HG02870 (cell line): ENCODE measurements around the gene CMBL.
"Not testable (repeated sequence)": the region's sequence is repeated elsewhere in the genome, so short reads cannot be mapped to it uniquely, and the experiment has no call there.

Source experiments
- ATAC-seq: cut with Tn5 transposase; IDR thresholded peaks from one replicate; pipeline ENCODE4 v1.9.1; 2021; ENCODE audit warnings: mild to moderate bottlenecking, moderate library complexity; ENCODE audit not compliant: unreplicated experiment

CMBL gene

DNA sequence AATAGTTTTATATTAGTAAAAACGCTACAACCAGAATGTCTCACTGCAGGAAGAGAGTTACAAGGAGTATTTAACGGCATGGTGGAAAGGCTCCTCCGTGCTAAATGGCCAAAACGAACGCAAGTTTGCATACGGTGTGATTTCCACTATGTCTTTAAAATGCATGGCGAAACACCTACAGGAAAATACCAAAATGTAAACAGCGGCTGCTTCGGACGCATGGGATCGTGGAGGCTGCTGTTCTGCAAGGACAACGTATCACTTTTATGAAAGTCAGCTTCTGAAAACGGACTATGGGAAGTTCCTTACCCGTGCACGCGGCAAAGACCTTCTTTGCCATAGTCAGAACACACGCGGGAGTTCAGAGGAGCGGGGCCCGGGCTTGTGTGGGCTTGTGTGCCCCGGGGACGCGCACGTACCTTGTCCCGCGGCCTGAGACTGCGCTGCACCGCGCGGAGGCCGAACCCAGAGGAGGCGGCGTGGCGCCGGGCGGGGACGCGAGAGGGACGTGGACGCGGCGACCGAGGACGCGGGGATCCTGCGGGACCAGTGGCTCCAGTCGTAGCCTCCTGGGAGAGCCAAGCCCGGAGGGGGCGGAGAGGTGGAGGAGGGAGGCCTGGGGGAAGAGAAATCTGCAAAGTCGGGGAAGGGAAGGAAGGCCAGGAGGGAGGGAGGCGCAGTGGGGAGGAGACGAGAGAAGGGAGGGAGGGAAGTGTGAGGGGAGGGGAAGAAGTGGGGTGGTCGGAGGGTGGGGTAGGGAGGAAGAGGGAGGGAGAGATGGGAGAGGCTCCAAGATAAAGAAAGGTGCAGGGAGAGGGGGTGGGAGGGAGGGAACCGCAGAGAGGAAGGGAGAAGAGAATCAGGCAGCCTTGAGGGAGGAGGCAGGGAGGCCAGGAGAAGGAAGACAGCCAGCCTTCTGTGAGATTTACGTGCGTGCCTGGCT lies at the start of gene CMBL:
TSS of gene CMBL (minus strand) at position 697 of the 943 bp plus-strand sequence. CDS start 17,140 bp downstream, outside the sequence.
- peak; percentile 61 for ATAC-seq

DNA sequence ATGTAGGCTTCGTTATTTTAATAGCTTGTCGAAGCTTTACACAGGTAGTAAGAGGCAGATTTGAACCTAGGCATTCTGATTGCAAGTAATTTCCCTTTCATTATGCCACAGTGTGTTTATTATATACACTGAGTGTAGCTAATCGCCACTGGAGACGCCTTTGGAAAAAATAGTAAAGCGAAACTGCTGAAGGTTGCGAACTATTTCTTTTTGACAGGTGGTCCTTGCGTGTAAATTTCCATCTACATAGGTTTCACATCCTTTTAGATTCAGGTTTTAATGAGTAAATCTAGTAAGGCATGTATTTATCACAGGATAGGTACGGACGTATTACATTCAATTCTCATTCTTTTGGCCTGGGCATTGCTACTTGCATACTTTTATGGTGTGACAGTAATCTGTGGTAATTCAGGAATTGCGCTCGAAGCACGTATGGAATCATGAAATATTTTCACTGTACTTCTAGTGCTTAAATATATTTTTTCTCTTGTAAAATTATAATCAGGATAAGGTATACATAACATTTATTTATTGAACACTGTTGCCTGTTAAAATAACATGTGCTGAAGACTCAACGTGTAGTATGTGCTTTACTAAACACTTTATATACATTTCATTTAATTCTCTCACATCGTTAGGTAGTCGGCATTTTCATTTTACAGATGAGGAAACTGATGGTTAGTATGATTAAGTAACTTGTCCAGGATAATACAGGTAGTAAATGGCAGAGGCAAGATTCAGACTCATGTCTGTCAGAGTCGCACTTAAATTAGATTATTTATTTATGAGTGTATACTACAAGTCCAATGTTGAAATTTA lies 47.6 kb upstream of the CMBL start:
- peak; percentile 19 for ATAC-seq

DNA sequence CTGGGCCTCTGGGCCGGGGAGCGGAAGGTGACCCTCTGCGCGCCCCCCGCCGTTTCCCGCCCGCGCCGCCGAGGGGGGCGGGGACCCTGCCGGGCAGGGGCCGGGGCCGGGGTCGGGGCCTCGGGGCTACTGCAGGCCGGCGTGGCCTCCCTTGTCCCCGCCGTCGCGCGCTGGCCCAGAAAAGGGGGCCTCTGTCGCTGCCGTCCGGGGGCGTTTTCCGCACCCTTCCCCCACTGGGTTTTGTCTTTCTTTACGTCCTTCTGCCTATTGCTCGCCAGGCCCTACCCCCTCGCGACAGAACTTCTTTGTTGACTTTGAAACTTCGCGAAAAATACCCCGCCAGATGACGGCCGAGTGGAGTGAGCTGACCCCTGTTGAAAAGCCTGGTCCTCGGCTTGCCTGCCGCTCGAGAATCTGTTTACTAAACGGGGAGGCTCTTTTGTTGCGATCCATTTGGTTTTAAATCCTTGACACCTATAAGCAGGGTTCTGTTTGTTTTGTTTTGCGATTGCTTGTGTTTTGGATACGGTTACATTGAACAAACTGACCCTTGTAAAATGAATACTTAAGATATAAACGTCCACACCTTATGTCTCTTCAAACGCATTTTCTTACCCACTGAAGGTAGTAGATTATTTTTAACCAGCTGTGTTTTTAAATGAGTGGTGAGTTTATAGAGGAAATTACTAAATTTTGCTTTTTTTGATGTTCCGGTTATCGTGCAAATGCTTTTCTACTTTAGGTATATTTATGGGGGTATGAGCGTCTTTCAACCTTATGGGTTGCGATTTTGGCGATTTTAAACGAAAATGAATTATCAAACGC lies 46.6 kb upstream of the CMBL start:
- peak; percentile 11 for ATAC-seq

DNA sequence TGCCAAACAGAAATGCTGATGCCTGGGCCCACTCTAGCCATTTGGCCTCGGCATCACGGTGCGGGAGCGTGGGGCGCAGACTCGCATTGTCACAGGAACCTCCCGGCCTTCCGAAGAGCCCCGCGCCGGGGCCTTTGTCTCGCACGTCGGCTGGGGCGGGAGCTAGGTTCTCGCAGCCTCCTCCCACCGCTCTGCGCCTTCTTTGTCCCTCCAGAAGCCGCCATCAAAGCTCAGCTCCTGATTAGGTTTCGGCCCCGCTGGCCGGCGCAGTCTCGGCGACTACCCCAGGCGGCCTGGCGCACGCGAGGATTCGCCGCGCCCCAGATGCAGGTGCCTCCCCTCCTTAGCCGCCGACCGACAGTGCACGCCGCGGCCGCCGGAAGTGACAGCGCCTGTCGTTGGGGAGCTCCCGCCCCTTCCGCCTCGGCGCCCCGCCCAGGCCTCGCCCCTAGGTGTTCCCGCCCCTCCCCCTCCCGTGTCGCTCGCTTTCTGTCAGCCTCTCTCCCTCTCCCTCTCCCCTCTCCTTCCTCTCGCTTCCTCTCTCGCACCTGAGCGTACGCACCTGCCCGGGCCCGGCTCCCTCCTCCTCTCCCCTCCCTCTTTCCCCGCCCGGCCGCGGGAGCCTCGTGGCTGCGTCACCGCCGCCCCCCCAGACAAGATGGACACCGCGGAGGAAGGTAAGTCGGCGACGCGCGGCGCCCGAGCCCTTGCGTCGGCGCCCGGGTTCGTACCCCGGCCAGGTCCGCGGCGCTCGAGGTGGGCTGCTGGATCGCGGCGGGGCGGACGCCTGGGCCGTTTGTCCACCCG lies 45.7 kb upstream of the CMBL start, which contains the start of gene MARCHF6:
TSS of gene MARCHF6 (plus strand) at position 455 of the 807 bp plus-strand sequence. CDS start at position 659, 204 bp downstream.
- ATAC-seq: peak; percentile 84

DNA sequence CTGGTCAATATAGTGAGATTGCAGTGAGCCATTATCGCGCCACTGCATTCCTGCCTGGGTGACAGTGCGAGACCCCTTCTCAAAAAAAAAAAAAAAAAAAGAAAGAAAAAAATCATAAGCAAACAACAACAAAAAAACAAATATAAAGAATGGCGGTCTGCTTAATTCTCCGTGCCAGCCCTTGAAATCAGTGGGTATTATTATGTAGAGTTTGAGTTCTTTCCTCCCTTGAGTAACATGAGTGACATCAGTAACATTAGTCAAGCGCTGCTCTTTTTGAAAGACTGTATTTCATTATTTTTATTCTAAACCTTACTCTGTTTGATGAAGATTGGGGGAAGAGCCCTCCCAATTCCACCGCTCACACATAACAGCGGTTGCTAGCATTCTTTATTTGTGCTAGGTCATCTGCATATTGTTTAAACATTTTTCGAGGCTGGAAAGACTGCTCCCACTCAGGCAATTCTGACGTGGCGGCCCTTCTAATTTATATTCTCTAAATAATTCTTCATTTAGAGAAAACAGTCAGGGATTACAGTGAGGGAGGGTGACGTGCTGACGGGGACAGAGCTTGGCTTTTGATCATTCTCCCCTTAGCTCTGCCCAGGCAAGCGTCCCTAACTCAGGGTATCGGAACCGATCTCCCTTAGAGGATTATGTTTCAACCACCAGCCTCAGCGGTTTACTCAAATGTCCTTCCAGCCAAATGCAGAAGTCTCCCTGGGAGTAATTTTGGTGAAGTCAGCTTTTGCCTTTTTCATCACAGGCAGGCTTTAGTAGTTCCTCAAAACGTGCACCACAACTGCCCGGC lies 44.9 kb upstream of the CMBL start:
- peak; percentile 22 for ATAC-seq

DNA sequence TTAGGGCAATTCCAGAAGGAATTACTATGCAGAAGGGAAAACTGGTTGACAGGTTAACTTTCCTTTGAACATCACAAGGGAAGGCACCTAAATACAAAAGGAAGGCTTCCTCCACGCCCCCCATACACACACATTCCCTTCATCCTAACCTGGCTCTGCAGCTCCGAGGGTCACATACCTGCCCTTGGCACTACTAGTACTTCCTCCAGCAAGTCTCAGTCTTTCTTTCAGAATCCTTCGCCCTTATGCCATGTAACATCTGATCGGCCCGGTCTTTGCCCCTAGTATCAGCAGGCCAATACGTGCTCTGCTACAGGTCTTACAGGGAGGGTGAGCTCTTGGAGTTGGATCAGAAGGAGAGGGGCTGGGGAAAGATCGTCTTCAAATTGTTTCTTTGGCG lies 44.2 kb upstream of the CMBL start:
- no peak for ATAC-seq

DNA sequence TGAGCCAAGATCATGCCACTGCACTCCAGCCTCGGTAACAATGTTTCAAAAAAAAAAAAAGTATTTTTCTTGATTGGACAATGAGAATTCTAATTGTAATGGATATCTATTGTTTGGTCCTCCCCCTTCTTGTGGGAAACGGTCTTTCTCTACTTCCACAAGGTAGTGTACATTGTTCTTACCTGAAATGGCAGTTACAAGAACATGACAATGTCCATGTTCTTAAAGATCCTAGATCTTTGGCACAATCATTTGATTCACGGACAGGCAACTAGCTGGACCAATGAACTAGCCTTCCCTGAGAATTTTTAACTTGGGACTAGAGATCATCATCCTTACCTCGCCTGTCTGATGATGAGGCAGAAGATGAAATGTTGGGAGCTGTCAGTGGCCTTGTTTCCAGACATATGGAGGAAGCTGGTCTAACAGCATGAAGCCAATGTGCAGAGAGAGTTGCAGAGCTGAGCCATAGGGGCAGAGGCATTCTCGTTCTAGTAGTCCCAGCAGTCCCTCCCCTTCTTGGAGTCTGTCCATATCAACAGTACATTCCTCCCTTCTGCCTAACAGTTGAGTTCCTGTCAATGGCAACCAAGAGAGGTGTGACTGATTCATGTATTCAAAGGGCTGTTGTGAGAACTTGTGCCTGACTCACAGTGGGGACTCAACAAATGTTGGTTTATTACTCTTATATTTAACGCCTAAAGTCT lies 43.6 kb upstream of the CMBL start:
- ATAC-seq: no peak

DNA sequence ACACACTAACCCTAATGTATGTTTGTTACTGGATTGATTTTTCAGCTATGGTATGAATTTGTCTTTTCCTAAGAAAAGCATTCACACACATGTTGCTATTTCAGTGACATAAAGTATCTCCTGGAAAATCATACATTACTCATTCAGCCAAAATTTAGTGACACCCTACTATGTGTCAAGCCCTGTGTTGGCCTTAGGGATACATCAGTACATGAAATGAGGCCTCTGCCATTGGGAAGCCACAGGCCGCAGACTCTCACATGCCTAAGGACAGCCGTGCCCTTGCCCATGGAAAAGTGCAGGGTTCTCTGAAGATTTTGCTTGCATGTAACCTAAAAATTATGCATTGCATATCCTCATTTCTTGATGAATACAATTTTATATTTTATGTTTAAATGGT lies 40.6 kb upstream of the CMBL start:
- no peak for ATAC-seq

DNA sequence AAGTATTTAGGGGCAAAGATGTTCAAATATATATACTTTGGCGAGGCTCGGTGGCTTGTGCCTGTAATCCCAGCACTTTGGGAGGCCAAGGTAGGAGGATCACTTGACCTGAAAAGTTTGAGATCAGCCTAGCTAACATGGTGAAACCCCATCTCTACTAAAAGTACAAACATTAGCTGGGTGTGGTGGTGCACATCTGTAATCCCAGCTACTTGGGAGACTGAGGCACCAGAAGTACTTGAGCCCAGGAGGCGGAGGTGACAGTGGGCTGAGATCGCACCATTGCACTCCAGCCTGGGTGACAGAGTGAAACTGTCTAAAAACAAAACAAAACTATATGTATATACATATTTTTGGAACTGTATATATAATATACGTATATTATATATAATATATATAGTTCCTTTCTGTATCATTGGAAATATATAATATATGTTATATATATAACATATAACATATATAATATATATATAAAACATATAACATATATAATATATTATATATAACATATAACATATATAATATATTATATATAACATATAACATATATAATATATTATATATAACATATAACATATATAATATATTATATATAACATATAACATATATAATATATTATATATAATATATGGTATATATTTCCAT lies 36.9 kb upstream of the CMBL start:
- not testable (repeated sequence) for ATAC-seq

DNA sequence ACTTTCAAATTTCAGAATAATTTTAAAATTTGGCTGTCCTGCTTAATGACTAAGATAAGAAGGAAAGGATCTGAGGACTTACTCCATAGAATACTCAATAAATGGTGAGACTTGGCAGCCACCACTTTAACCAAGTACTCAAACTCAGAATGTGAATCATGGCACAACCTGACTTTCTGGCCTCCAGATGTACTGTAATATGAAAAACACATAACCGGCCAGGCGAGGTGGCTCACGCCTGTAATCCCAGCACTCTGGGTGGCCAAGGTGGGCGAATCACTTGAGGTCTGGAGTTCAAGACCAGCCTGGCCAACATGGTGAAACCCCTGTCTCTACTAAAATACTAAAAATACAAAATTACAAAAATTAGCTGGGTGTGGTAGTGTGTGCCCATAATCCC lies 35.8 kb upstream of the CMBL start:
- no peak for ATAC-seq

DNA sequence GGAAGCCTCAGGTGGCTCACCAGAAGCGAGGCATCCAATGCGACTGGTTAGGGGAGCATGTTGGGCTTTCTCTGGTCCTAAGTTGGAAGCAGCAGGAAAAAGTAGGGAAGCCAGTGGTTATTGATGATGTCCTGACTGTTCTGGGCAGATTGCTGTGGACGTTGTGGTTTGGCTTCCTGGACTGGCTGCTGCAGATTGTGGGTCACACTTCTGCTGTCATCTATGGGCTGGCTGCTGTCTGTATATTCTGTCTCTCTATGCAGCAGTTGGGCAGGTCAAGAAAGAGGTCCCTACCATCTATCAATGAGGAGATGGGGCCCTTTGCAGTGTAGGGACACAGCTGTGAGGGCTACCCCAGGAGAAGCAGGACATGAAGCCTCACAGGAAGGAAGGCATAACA lies 32.3 kb upstream of the CMBL start:
- ATAC-seq: no peak

DNA sequence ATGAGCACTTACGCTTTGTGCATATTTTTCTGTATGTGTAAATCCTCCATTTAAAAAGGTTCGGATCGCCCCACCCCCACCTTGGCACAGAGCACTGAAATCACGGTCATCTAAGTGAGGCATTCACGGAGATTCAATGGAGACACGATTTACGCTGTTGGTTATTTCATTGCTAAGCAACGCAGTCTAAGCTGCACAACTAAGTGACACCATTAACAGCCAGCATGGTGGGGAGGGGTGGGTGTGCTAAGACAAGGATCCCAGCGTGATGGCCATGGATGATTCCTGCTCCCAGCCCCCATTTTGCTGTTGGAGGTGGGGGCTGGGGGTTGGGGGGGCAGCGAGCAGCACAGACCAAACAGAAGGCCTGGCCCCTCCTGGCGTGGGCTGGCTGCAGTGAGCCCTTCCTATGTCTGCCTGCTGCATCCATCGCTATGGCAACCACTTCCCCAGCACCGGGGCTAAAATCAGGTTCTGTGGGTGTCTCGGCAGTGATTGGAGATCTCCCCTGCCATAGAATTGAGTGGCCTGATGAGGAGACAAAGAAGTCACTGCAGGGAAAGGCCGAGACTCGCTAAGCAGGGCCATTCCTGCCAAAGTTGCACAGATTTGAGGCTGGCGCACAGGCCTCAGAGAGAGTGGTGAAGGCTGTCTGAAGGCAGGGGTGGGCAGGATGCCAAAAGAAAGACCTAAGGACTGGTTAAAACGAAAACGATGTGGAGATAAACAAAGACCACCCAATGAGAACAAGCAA lies 31.5 kb upstream of the CMBL start:
- ATAC-seq: no peak

DNA sequence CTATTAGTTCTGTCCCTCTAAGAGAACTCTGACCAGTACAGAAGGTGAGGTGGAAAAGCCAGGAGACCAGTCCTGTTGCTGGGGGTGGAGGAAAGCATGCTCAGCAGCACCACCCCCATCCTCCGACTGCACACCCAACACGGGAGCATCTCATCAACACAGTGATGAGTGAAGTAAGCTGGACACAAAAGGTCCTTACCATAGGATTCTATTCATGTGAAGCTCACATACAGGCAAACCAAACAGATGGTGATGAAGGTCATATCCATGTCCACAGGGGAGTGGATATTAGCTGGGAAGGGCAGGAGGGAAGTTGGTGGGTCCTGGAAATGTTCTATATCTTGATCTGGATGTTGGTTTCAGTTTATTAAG lies 31.0 kb upstream of the CMBL start:
- no peak for ATAC-seq

DNA sequence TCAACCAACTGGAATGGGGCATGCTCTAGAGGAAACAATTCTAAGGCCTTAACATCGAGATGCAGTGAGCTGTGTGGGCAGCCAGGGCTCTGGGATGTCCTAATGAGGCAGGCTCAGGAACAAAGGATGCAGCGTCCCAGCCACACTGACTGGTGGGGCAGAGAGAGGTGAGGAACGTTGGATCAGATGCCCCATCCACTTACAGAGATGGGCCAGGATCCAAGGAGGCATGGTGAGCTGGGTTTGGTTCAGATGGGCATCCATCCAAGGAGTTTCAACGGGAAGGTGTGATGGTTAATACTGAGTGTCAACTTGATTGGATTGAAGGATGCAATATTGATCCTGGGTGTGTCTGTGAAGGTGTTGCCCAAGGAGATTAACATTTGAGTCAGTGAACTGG lies 30.3 kb upstream of the CMBL start:
- ATAC-seq: no peak

DNA sequence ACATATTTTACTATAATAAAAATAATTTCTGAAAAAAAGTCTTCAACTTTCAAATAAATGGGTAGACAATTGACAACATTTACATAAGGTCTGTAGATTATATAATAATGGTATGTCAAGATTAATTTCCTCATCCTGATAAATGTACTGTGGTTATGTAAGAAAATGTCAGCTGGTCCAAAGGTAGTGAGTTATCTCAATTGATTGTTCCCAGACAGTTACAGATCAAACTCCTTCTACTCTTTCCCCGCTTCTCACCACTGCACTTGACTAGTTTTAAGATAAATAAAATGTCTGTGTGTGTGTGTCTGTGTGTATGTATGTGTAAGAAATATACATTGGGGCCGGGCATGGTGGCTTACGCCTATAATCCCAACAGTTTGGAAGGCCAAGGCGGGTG lies 29.4 kb upstream of the CMBL start:
- no peak for ATAC-seq

DNA sequence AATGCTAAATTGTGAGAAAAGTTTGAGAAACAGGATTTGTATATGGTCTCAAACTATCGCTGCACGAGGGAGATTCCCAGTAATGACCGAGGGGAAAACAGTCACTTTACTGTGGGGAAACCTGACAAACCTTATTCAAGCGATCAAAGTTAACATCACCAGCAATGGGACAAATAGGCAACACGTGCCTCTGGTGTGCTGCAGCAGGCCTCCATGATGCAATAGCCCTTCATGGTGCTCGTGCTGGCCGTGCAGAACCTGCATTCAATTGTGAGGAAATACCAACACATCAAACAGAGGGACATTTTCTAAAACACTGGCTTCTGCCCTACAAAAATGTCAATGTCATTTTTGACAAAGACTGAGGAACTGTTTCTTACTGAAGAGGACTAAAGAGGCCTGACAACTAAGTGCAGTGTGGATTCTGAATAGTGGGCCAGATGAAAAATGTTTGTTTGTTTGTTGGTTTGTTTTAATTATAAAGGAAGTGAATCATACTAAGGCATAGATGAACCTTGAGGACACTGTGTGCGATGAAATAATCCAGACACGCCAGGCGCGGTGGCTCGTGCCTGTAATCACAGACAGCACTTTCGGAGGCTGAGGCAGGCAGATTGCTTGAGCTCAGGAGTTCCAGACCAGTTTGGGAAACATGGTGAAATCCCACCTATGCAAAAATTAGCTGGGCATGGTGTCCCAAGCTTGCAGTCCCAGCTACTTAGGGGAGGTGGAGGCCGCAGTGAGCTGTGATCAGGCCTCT lies 28.2 kb upstream of the CMBL start:
- ATAC-seq: no peak

DNA sequence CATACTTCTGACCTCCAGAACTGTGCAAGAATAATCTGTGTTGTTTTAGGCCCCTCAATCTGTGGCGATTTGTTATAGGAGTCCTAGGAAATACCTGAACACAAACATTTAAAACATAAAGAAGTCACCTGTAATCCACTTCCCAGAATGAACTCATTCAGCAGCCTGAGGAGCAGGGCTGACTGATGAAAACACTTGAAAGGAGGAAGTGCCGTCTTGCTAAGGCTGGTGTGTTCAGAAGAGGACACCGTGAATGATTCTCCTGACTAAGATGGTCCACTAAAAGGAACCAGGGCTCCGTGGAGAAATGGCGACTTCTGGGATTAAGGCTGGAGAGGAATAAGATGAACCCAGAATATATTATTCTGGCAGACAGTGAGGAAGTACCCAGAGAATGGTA lies 27.1 kb upstream of the CMBL start:
- no peak for ATAC-seq
